Sigmoid colon (tissue), 7 donors: ENCODE measurements around the gene TCF3. TPM values are rescaled to one million over a fixed set of nuclear protein-coding genes. Genes with fewer than 3 reads are reported as not detected.

ENCODE experiments used
- DNase-seq: peaks from one replicate; pipeline ENCODE4 v3.0.0-alpha.2; 2019
- H3K27ac ChIP-seq, 4 donors: fragments of 200-600 bp; sonication (generic); one replicate each; pipeline ENCODE4 v1.5.1; 2016 to 2019; ENCODE audit warnings: mild to moderate bottlenecking in 1 of 4
- H3K27me3 ChIP-seq, 3 donors: fragments of 200-600 bp; sonication (generic); one replicate each; pipeline ENCODE4 v1.5.1; 2019; ENCODE audit warnings: mild to moderate bottlenecking in 1 of 3
- H3K36me3 ChIP-seq, 4 donors: fragments of 200-600 bp; sonication (generic); one replicate each; pipeline ENCODE4 v1.5.1; 2016 to 2019
- H3K4me1 ChIP-seq, 4 donors: fragments of 200-600 bp; sonication (generic); one replicate each; pipeline ENCODE4 v1.5.1; 2017 to 2019
- H3K4me3 ChIP-seq, 4 donors: fragments of 200-600 bp; sonication (generic); one replicate each; pipeline ENCODE4 v1.5.1; 2017 to 2019; ENCODE audit warnings: mild to moderate bottlenecking in 2 of 4, moderate library complexity in 1 of 4
- H3K9me3 ChIP-seq, 4 donors: fragments of 200-600 bp in 3 of 4; sonication (generic) in 3 of 4; one replicate each; pipeline versions ENCODE4 v1.5.1 to v1.6.1; 2013 to 2019
- CTCF ChIP-seq, 4 experiments: fragments of 450-650 bp in 3 of 4; fragments of 200-600 bp in 1 of 4; IDR thresholded peaks; one replicate each; pipeline ENCODE4 v1.5.1; 2016 to 2019; ENCODE audit warnings: antibody characterized with exemption in 4 of 4, mild to moderate bottlenecking in 3 of 4, moderate library complexity in 2 of 4
- EP300 ChIP-seq, 4 donors: sonication (generic); formaldehyde crosslinking; IDR thresholded peaks; one replicate each; pipeline ENCODE4 v1.6.1; 2017; ENCODE audit warnings: antibody characterized with exemption in 4 of 4
- POLR2A ChIP-seq, 2 donors: fragments of 450-650 bp; IDR thresholded peaks; one replicate each; pipeline ENCODE4 v1.6.1; 2016; ENCODE audit warnings: antibody characterized with exemption in 2 of 2, mild to moderate bottlenecking in 2 of 2, moderate library complexity in 2 of 2
- POLR2AphosphoS5 ChIP-seq, 4 donors: sonication (generic); formaldehyde crosslinking; IDR thresholded peaks; one replicate each; pipeline ENCODE4 v1.6.1; 2017; ENCODE audit warnings: antibody characterized with exemption in 4 of 4
- WGBS, 2 donors: extraction: QIAGEN DNeasy Blood & Tissue Kit; methylation state at CpG; one replicate each; pipeline ENCODE4 v1.1.7; 2013; 5-methylcytosine and 5-hydroxymethylcytosine counted together
- intact Hi-C: fragments of 100-400 bp; cut with DNase I; formaldehyde crosslinking; loops from one replicate; pipeline ENCODE4 v1.15.1; 2023
- polyA plus RNA-seq, 3 donors: library from polyadenylated mRNA; stranded (reverse); fragments of 200-250 nt; gene quantifications; one replicate each; pipeline ENCODE4 v1.2.3, GENCODE V29; 2013
- total RNA-seq, 4 donors: library from RNA; depleted of rRNA; stranded (reverse); fragments of >200 nt; gene quantifications; one replicate each; pipeline ENCODE4 v1.1.0, GENCODE V29; 2016
- donor health status: healthy with polysubstance abuse.
- donor health status: Bipolar disorder and iron deficiency.
- donor health status: healthy.

TCF3 gene
- total and polyA plus RNA-seq, 7 donors = 18.6 to 66.9 (median 30.8) TPM

- 81 to 84% methylated on average over 2 of the region's 2 CpGs for WGBS, 2 donors
- Histone ChIP-seq H3K36me3 (no peaks in the 10 kb centered on the region), H3K27ac (no peak overlapping the region), H3K4me3 (no peak overlapping the region), H3K4me1 (peaks cover 0 to 11% (median 7%) of the 10 kb centered on the region in 4 donors), H3K27me3 (peaks cover 21 to 83% (median 74%) of the 10 kb centered on the region in 3 donors), H3K9me3 (no peaks in the 10 kb centered on the region)
- no peak for DNase-seq
- TF ChIP-seq POLR2A (IDR thresholded peaks at IDR 0.05) = no peak
- TF ChIP-seq EP300 (IDR thresholded peaks at IDR 0.05) = no peak
- TF ChIP-seq POLR2AphosphoS5 (IDR thresholded peaks at IDR 0.05) = no peak
- no peak for TF ChIP-seq CTCF (IDR thresholded peaks at IDR 0.05)
- intact Hi-C loops = no loop called here
Measured at GRCh38 chr19:1678073-1678472, 25.7 kb upstream of the TCF3 start.

- intact Hi-C loops = no loop called here
- no peaks in the 10 kb centered on the region for H3K36me3 ChIP-seq
- no peak for TF ChIP-seq POLR2AphosphoS5 (IDR thresholded peaks at IDR 0.05)
- TF ChIP-seq POLR2A (IDR thresholded peaks at IDR 0.05) = no peak
- no peak for TF ChIP-seq EP300 (IDR thresholded peaks at IDR 0.05)
- no peak for TF ChIP-seq CTCF (IDR thresholded peaks at IDR 0.05)
- peaks cover 29 to 87% (median 82%) of the 10 kb centered on the region in 3 donors for H3K27me3 ChIP-seq
- no peaks in the 10 kb centered on the region for H3K9me3 ChIP-seq
- no peak overlapping the region for H3K4me3 ChIP-seq
- peaks cover 0 to 21% (median 17%) of the 10 kb centered on the region in 4 donors for H3K4me1 ChIP-seq
- WGBS, 2 donors = 53% methylated on average over 27 of the region's 27 CpGs
- DNase-seq = no peak
- H3K27ac ChIP-seq = no peak overlapping the region
Measured at GRCh38 chr19:1676351-1677266, 24.2 kb upstream of the TCF3 start.

GRCh38 chr19:1675633-1676350 lies 23.4 kb upstream of the TCF3 start:
- H3K27me3 ChIP-seq = peaks cover 30 to 93% (median 90%) of the 10 kb centered on the region in 3 donors
- intact Hi-C loops = no loop called here

GRCh38 chr19:1674293-1674679 lies 21.9 kb upstream of the TCF3 start:
- Histone ChIP-seq H3K9me3 (no peaks in the 10 kb centered on the region), H3K4me3 (no peak overlapping the region), H3K27ac (no peak overlapping the region), H3K27me3 (peaks cover 35 to 95% (median 92%) of the 10 kb centered on the region in 3 donors), H3K4me1 (peaks cover 0 to 28% (median 19%) of the 10 kb centered on the region in 4 donors), H3K36me3 (no peaks in the 10 kb centered on the region)
- DNase-seq = no peak
- intact Hi-C loops = loop anchor here (5.0 kb wide), 1 partner anchor 93 kb away; no protein-coding TSS in a partner anchor
- TF ChIP-seq EP300 (IDR thresholded peaks at IDR 0.05) (no peak), POLR2A (IDR thresholded peaks at IDR 0.05) (no peak), POLR2AphosphoS5 (IDR thresholded peaks at IDR 0.05) (no peak), CTCF (IDR thresholded peaks at IDR 0.05) (no peak)
- 40 to 41% methylated on average over 8 of the region's 8 CpGs for WGBS, 2 donors

More at GRCh38 chr19:1675633-1676350, 23.4 kb upstream of the TCF3 start:
- H3K4me1 ChIP-seq = peaks cover 0 to 28% (median 18%) of the 10 kb centered on the region in 4 donors
- no peaks in the 10 kb centered on the region for H3K9me3 ChIP-seq
- WGBS, 2 donors = 10 to 13% methylated on average over 62 of the region's 62 CpGs
- no peak overlapping the region for H3K27ac ChIP-seq
- TF ChIP-seq EP300 (IDR thresholded peaks at IDR 0.05) (no peak), POLR2AphosphoS5 (IDR thresholded peaks at IDR 0.05) (no peak)
- no peak overlapping the region for H3K4me3 ChIP-seq
- no peak for DNase-seq
- H3K36me3 ChIP-seq = no peaks in the 10 kb centered on the region
